ENCODE measurements around the gene GPR35.
"Not testable (repeated sequence)": the region's sequence is repeated elsewhere in the genome, so short reads cannot be mapped to it uniquely, and the experiment has no call there.

The GPR35 gene

GRCh38 chr2:240642061-240642805 is 17.0 kb downstream of the GPR35 start:
- DNase-seq, result no peak

- no peak for DNase-seq
These were observed 17.5 kb downstream of the GPR35 start for GRCh38 chr2:240642806-240643092.

GRCh38 chr2:240643093-240643810 is 18.0 kb downstream of the GPR35 start:
- no peak for DNase-seq

- DNase-seq, result no peak
These were observed 18.5 kb downstream of the GPR35 start for GRCh38 chr2:240643811-240644150.

- DNase-seq, result no peak
These were observed 18.9 kb downstream of the GPR35 start for GRCh38 chr2:240644171-240644651.

GRCh38 chr2:240644859-240645301 is 19.6 kb downstream of the GPR35 start:
- no peak for DNase-seq

- no peak for DNase-seq
These were observed 20.1 kb downstream of the GPR35 start for GRCh38 chr2:240645346-240645745.

GRCh38 chr2:240645801-240646175 is 20.5 kb downstream of the GPR35 start:
- no peak for DNase-seq

GRCh38 chr2:240646176-240646899 is 21.1 kb downstream of the GPR35 start:
- DNase-seq, result no peak

- no peak for DNase-seq
These were observed 21.7 kb downstream of the GPR35 start for GRCh38 chr2:240646900-240647502.

- no peak for DNase-seq
These were observed 22.3 kb downstream of the GPR35 start for GRCh38 chr2:240647503-240648154.

- no peak for DNase-seq
These were observed 22.9 kb downstream of the GPR35 start for GRCh38 chr2:240648155-240648649.

GRCh38 chr2:240648650-240649275 is 23.5 kb downstream of the GPR35 start:
- no peak for DNase-seq

GRCh38 chr2:240649331-240649730 is 24.1 kb downstream of the GPR35 start:
- DNase-seq, result no peak

- DNase-seq, result no peak
These were observed 25.1 kb downstream of the GPR35 start for GRCh38 chr2:240650254-240650965.

- no peak for DNase-seq
These were observed 25.9 kb downstream of the GPR35 start for GRCh38 chr2:240651185-240651584.

GRCh38 chr2:240655931-240656886 is 30.9 kb downstream of the GPR35 start:
- no peak for DNase-seq

GRCh38 chr2:240659883-240660282 is 34.6 kb downstream of the GPR35 start:
- DNase-seq, result not testable (repeated sequence)

- no peak for DNase-seq
These were observed 37.4 kb downstream of the GPR35 start for GRCh38 chr2:240662681-240663080.

- no peak for DNase-seq
These were observed 38.4 kb downstream of the GPR35 start for GRCh38 chr2:240663546-240664190.

All from NCI-H226 (cell line).